Measurements from ENCODE around the gene HES5.

HES5 gene

GRCh38 chr1:2546515-2547209, 16.6 kb upstream of the HES5 start:
- FAIRE-seq = no peak

DNA sequence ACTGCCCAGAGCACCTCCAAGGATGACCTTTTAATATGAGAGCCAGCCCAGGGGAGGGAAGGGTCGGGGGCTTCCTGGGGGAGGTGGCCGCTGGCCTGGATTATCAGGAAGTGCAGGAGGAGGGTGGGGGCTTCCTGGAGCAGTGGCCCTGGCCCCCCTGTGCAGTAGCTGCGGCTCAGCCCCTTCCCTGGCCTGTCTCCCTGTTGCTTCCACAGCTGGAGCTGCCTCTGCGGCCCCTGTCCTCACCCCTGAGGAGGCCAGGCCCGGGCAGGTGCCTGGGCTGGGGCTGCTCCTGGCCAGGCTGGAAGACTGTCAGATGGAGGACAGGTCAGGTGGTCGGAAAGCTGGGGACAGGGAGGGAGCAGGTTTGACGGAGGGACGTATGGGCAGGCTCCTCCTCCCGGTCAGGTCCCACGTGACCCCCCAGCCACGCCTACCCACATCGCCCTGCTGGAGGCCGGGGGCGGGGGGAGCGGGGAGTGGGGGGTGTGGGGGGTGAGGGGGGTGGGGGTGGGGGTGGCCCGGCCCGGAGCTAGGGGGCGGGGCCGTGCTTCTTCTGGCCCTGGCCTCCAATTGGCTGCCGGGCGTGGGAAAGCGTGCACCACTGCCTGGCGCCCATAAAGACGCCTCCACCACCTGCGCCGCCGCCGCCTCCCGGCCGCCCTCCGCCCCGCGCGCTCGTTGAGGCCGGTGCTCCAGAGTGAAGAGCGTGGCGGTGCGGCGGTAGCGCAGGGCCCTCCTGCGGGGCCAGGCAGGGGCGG, 15.9 kb upstream of the HES5 start:
- FAIRE-seq = no peak

DNA sequence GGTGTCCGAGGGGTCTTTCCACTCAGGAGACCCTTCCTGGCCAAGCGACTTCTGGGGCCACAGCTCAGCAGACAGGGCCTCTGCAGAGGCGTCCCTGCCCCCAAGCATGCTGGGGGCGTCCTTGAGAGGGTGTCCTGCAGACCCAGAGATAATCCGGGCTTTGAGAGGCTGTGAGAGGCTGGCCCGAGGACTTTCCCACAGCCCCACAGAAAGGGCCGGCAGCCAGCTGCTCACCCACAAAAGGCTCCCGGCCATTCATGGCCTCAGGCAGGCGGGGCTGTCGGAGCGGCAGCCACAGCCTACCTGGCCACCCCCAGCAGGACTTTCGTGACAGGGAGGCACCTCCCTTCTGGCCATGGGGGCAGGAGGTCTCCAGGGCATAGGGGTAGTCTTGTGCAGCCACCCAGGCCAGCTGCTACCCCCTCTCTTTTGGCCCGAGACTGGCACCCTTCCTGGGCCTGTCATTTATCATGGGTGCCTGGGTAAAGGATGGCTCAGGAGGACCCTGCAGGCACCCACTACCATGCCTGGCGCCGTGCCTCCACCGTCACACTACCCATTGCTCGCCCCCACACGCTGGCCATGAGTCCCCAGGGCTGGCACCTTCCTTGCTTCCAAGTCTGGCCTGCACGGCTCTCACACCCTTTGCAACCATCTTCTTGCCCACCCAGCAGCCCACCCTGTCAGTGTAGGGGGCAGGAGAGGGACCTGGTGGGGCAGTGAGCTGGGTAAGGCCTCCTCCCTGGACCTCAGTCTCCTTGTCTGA, 15.0 kb upstream of the HES5 start:
- FAIRE-seq = no peak

- FAIRE-seq = no peak
Measured at GRCh38 chr1:2544093-2544874, 14.2 kb upstream of the HES5 start.

GRCh38 chr1:2543543-2544092, 13.6 kb upstream of the HES5 start:
- no peak for FAIRE-seq

GRCh38 chr1:2542246-2542915, 12.3 kb upstream of the HES5 start:
- FAIRE-seq = no peak

DNA sequence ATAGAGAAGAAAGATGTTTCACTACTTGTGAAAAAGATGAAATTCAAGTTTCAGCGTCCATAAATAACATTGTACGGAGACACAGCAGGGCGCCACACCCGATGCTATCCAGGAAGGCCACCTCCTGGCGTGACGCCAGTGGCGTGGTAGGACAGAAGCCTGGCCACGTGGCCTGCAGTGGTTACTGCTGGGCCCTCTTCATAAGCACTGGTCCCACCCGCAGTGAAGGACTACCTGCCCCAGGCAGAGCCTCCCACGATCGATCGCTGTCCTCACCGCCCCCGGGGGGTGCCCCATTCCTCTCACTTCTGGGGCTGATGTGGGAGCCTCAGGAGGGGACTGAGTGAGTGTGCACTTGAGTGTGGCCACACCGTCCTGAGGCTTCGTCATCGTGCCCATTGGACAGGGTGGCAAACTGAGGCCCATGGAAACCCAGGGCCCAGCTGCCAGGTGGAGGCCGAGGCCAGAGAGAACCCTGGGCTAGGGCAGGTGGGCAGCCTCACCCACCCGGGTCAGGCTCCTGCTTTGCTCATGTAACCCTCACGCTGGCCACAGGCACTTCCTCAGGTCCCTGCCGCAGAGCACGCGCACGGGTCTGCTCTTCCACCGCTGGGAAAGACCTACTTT, 11.7 kb upstream of the HES5 start:
- no peak for FAIRE-seq

DNA sequence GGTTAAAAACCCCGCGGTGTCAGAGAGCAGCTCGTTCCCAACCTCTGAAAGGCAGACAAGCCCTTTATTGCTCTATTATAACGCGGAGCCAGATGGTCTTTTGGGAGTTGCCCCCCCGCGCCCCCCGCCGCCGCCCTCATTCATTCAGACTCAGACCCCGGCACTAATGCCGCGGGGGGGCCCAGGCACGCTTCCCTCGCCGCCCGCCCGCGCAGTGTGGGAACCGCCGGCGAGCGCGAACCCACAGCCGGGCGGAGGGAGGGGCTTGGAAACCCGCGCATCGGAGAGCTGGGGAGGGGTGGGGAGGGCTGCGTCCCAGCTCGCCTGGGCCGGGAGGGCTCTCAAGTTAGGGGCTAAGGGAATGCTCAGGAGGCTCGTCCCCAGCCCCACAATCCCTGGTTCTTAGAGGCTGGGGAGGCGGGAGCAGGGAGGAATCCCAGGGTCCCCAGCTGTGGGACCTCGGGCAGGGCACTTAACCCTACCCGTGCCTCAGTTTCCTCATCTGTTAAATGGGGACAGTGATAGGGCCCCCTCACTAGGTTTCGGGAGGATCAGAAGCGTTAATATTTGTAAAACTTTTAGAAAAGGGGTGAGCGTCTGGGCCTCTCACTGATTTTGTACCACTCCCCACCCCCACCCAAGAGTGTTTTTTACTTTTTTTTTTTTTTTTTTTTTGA, 10.9 kb upstream of the HES5 start:
- no peak for FAIRE-seq

DNA sequence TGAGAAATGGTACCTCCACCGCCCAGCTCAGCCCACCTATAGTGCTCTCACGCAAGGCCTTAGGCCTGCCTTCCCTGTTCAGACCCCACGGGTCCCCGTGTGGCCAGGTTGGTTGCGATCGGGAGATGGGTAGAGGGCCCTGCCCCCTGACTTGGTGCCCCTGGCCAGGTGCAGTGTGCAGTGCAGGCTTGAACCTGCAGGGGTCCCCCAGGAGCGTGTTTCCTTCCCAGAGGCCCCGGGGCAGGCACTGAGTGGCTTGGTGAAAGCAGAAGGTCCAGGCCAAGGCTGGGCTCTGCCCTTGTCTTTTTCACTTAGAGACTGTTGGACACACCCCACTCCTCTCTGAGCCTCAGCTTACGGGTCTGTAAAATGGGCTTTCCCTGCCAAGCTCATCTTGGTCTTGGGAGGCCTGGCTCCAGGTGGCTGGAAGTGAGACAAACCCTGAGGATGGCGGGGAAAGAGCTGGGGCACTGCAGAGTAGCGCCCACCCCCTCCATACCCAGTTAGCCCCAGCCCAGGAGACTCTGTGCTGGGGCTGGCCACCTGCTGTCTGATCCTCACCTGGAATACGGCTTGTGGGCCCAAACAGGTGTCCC, 9.3 kb upstream of the HES5 start:
- FAIRE-seq = no peak

- FAIRE-seq = no peak
Measured at GRCh38 chr1:2538872-2539271, 8.8 kb upstream of the HES5 start.

DNA sequence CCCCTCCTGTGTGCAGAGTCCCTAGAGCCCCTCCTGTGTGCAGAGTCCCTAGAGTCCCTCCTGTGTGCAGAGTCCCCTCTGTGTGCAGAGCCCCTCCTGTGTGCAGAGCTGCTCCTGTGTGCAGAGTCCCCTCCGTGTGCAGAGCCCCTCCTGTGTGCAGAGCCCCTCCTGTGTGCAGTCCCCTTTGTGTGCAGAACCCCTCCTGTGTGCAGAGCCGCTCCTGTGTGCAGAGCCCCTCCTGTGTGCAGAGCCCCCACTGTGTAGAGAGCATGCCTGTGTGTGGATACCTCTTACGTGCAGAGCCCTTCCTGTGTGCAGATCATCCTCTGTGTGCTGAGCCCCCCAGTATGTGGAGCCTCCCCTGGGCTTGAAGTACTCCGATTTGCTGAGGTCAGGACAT, 8.3 kb upstream of the HES5 start:
- FAIRE-seq = no peak

GRCh38 chr1:2537784-2538115, 7.7 kb upstream of the HES5 start:
- FAIRE-seq = no peak

DNA sequence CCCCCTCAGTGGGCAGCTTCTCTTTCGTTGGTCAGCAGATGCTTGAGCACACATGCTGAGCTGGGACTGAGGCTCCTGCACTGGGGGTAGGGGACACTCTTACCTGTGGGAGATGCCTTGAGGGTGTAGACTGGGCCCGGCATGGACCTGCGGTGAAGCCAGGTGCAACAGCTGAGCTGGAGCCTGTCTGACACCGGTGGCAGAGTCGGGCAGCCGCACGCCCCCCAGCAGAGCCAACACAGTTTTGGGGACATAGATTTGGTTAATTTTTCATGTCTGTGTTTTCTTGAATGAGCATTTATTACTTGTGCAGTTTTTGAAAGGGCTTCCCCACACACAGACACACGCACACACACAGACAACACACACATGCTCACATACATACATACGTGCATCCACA, 5.9 kb upstream of the HES5 start:
- FAIRE-seq = no peak

DNA sequence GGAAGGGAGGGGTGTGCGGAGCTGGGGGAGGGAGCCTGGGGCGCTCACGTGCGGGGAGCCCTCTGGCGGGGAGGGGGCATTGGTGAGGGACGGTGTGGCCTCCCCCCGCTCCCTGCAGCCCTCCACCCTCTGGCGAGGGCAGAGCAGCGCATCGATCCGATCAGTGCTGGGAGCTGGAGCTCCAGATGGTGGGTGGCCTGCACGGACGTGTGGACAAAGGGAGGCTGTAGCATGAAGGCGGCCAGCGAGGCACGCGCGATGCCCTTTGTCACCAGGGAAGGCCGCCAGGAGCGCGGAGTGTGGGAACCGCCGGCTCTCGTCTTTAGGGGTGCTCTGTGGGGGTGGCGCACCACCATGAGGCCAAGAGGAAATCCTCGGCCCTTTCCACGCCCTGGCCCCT, 5.4 kb upstream of the HES5 start:
- FAIRE-seq = no peak

DNA sequence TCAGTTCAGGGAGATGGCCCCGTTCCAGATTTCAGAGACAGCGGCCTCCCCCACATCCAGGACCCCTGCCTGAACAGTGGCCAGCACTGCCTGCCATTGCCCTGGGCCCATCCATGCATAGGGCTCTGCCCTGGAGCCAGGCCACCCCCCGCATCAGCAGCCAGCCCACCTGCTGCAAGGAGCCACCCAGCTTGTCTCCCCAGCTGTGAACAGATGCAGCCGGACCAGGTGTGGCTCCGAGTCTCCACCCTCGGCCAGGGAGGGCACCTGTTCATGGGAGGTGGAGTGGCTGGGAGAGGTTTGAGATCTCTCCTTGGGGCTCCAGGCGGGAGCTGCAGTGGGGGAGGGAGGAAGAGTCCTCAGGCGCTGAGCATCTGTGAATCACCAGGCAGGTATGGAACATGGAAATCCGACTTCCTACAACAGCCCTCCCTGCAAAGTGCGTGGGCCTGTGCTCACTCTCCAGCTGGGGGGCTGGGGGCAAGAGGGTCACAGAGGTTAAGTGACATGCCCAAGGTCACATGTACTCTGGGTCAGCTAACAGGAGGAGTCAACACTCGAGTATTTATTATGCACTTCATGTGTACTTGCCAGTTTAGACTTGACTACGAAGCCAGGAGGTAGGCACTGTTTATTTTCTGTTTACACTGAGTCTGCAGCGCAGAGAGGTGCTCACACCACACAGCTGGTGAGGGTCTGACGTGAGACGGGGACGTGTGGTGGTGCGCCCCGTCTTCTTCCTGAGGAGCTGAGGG, 4.8 kb upstream of the HES5 start:
- FAIRE-seq = no peak

- no peak for FAIRE-seq
Measured at GRCh38 chr1:2534315-2534686, 4.2 kb upstream of the HES5 start.

- no peak for FAIRE-seq
Measured at GRCh38 chr1:2533365-2533764, 3.3 kb upstream of the HES5 start.

GRCh38 chr1:2532485-2533160, 2.6 kb upstream of the HES5 start:
- FAIRE-seq = no peak
